Loucy (cell line): ENCODE data around the gene PKIB.

ENCODE experiments used
- H2AFZ ChIP-seq: fragments of 200-600 bp; sonication (generic); 2 replicates; pipeline ENCODE4 v1.6.0; 2016; ENCODE audit warnings: antibody characterized with exemption, mild to moderate bottlenecking, low read length, moderate library complexity
- H3F3A ChIP-seq: fragments of 200-600 bp; 2 replicates; pipeline ENCODE4 v1.6.0; 2016; ENCODE audit warnings: antibody characterized with exemption, low read depth, mild to moderate bottlenecking
- H3K27me3 ChIP-seq: fragments of 200-600 bp; sonication (generic); 2 replicates; pipeline ENCODE4 v1.6.1; 2014; ENCODE audit warnings: low read length, mild to moderate bottlenecking; ENCODE audit not compliant: insufficient read depth, poor library complexity, severe bottlenecking
- H3K36me3 ChIP-seq: fragments of 200-600 bp; sonication (generic); 2 replicates; pipeline ENCODE4 v1.6.1; 2016; ENCODE audit warnings: low read length; ENCODE audit not compliant: insufficient read depth
- H3K4me1 ChIP-seq: fragments of 200-600 bp; sonication (generic); 2 replicates; pipeline ENCODE4 v1.5.1; 2014; ENCODE audit warnings: low read length, mild to moderate bottlenecking; ENCODE audit not compliant: insufficient read depth, poor library complexity, severe bottlenecking
- H3K4me2 ChIP-seq: fragments of 200-600 bp; sonication (generic); 2 replicates; pipeline ENCODE4 v1.6.0; 2014; ENCODE audit warnings: antibody characterized with exemption, low read length, low read depth, mild to moderate bottlenecking; ENCODE audit not compliant: poor library complexity, severe bottlenecking
- H3K4me3 ChIP-seq: fragments of 200-600 bp; sonication (generic); 2 replicates; pipeline ENCODE4 v1.5.1; 2014; ENCODE audit warnings: low read length, mild to moderate bottlenecking, mixed read lengths; ENCODE audit not compliant: poor library complexity, severe bottlenecking
- H3K79me2 ChIP-seq: fragments of 200-600 bp; sonication (generic); 2 replicates; pipeline ENCODE4 v1.6.1; 2014; ENCODE audit warnings: low read length; ENCODE audit not compliant: insufficient read depth
- H3K9ac ChIP-seq: fragments of 200-600 bp; sonication (generic); 2 replicates; pipeline ENCODE4 v1.6.0; 2014; ENCODE audit warnings: mild to moderate bottlenecking, low read depth, low read length, moderate library complexity; ENCODE audit not compliant: poor library complexity, severe bottlenecking
- H3K9me2 ChIP-seq: fragments of 200-600 bp; sonication (generic); replicated peaks from 2 replicates; pipeline ENCODE4 v1.6.1; 2016; ENCODE audit warnings: low read depth, low read length, mixed read lengths
- H3K9me3 ChIP-seq: fragments of 200-600 bp; sonication (generic); 2 replicates; pipeline ENCODE4 v1.6.1; 2014; ENCODE audit warnings: mild to moderate bottlenecking, antibody characterized with exemption, low read length, low read depth; ENCODE audit not compliant: insufficient read depth
- H4K20me1 ChIP-seq: fragments of 200-600 bp; sonication (generic); 2 replicates; pipeline ENCODE4 v1.6.0; 2014; ENCODE audit warnings: antibody characterized with exemption, low read length, mild to moderate bottlenecking; ENCODE audit not compliant: insufficient read depth, poor library complexity, severe bottlenecking
- CTCF ChIP-seq: fragments of 200-600 bp; sonication (generic); conservative IDR thresholded peaks from 2 replicates; pipeline ENCODE4 v1.5.1; 2014; ENCODE audit warnings: mild to moderate bottlenecking, antibody characterized with exemption, low read length
- EZH2phosphoT487 ChIP-seq: fragments of 200-600 bp; IDR thresholded peaks from 2 replicates; pipeline ENCODE4 v1.6.1; 2018; ENCODE audit warnings: antibody characterized with exemption, mild to moderate bottlenecking, moderate library complexity, borderline replicate concordance

PKIB gene

GRCh38 chr6:122677406-122677805, 67.2 kb downstream of the PKIB start:
- no peak overlapping the region for H3K9ac ChIP-seq
- H3K4me2 ChIP-seq = no peak overlapping the region
- H3K79me2 ChIP-seq = no peaks in the 10 kb centered on the region
- 0 out of 2 replicates have a peak, but pooled peaks cover 4% of the 10 kb centered on the region for H3K9me2 ChIP-seq
- no peaks in the 10 kb centered on the region for H3K9me3 ChIP-seq
- no peaks in the 10 kb centered on the region for H3K27me3 ChIP-seq
- no peaks in the 10 kb centered on the region for H3K4me1 ChIP-seq
- H3K4me3 ChIP-seq = no peak overlapping the region
- TF ChIP-seq EZH2phosphoT487 (no peak), CTCF (no peak)
- no peaks in the 10 kb centered on the region for H4K20me1 ChIP-seq
- H3K36me3 ChIP-seq = no peaks in the 10 kb centered on the region
- no peaks in the 10 kb centered on the region for H3F3A ChIP-seq
- no peak overlapping the region for H2AFZ ChIP-seq

- Histone ChIP-seq H3K4me2 (no peak overlapping the region), H3K79me2 (no peaks in the 10 kb centered on the region), H3K9ac (no peak overlapping the region), H3K4me1 (no peaks in the 10 kb centered on the region), H3K9me3 (no peaks in the 10 kb centered on the region), H3F3A (no peaks in the 10 kb centered on the region), H3K4me3 (no peak overlapping the region), H3K27me3 (no peaks in the 10 kb centered on the region), H2AFZ (no peak overlapping the region), H3K36me3 (no peaks in the 10 kb centered on the region), H4K20me1 (no peaks in the 10 kb centered on the region), H3K9me2 (0 out of 2 replicates have a peak, but pooled peaks cover 4% of the 10 kb centered on the region)
- TF ChIP-seq CTCF (no peak), EZH2phosphoT487 (no peak)
These were observed 68.6 kb downstream of the PKIB start for GRCh38 chr6:122678841-122679240.

- Histone ChIP-seq H3F3A (no peaks in the 10 kb centered on the region), H3K4me3 (no peak overlapping the region), H3K27me3 (no peaks in the 10 kb centered on the region), H3K4me1 (no peaks in the 10 kb centered on the region), H3K9me3 (no peaks in the 10 kb centered on the region), H3K79me2 (no peaks in the 10 kb centered on the region), H3K36me3 (no peaks in the 10 kb centered on the region), H2AFZ (no peak overlapping the region), H3K9ac (no peak overlapping the region), H4K20me1 (no peaks in the 10 kb centered on the region), H3K4me2 (no peak overlapping the region), H3K9me2 (0 out of 2 replicates have a peak, but pooled peaks cover 4% of the 10 kb centered on the region)
- TF ChIP-seq EZH2phosphoT487 = no peak
- TF ChIP-seq CTCF = no peak
These were observed 71.5 kb downstream of the PKIB start for GRCh38 chr6:122681705-122682104.
